Measurements from ENCODE around the gene TRHDE. TPM values are rescaled to one million over a fixed set of nuclear protein-coding genes. Genes with fewer than 3 reads are reported as not detected.

TRHDE gene
- total RNA-seq, 1 donor from 2014 or later: 34.9 TPM

GRCh38 chr12:72278894-72279293, 6.7 kb downstream of the TRHDE start:
- H3K27me3 ChIP-seq: peaks cover under 1% of the 10 kb centered on the region
- H3K4me1 ChIP-seq: no peaks in the 10 kb centered on the region
- no peak overlapping the region for H3K4me3 ChIP-seq
- no peak for TF ChIP-seq POLR2A (IDR thresholded peaks at IDR 0.05)
- no peak for TF ChIP-seq POLR2AphosphoS5 (IDR thresholded peaks at IDR 0.05; ENCODE audit: insufficient read depth in 1 of 2, low read depth in 1 of 2)
- TF ChIP-seq, protein P1, sequence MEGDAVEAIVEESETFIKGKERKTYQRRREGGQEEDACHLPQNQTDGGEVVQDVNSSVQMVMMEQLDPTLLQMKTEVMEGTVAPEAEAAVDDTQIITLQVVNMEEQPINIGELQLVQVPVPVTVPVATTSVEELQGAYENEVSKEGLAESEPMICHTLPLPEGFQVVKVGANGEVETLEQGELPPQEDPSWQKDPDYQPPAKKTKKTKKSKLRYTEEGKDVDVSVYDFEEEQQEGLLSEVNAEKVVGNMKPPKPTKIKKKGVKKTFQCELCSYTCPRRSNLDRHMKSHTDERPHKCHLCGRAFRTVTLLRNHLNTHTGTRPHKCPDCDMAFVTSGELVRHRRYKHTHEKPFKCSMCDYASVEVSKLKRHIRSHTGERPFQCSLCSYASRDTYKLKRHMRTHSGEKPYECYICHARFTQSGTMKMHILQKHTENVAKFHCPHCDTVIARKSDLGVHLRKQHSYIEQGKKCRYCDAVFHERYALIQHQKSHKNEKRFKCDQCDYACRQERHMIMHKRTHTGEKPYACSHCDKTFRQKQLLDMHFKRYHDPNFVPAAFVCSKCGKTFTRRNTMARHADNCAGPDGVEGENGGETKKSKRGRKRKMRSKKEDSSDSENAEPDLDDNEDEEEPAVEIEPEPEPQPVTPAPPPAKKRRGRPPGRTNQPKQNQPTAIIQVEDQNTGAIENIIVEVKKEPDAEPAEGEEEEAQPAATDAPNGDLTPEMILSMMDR (IDR thresholded peaks at IDR 0.05): no peak
- H3K9me3 ChIP-seq: no peaks in the 10 kb centered on the region
- no peak overlapping the region for H3K27ac ChIP-seq
- H3K36me3 ChIP-seq: no peaks in the 10 kb centered on the region
- intact Hi-C loops (cut with DNase I): no loop called here
- DNase-seq (ENCODE audit: extremely low spot score in 2 of 2): no peak

DNA sequence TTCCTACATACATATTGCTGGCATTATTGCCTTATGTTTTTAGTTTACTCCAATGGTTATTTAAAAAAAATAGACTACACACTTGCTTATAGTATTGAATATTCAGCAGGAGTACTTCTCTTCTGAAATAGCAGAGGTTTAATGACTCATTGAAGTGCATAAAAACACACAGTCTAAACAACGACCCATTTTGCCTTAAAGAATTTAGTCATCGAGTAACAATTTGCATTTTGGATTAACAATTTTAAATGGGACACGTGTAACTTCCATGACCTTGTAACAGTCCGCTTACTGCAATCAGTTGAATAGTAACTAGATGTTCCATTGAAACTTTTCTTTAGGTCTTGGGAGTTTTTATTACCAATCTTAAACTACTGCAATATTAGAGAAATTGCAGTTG, 9.0 kb downstream of the TRHDE start:
- DNase-seq (ENCODE audit: extremely low spot score in 2 of 2): no peak

GRCh38 chr12:72282721-72283120, 10.6 kb downstream of the TRHDE start:
- no peak for DNase-seq (ENCODE audit: extremely low spot score in 2 of 2)
- TF ChIP-seq, protein P1 (IDR thresholded peaks at IDR 0.05): no peak
- no peak for TF ChIP-seq POLR2A (IDR thresholded peaks at IDR 0.05)
- no peak for TF ChIP-seq POLR2AphosphoS5 (IDR thresholded peaks at IDR 0.05; ENCODE audit: insufficient read depth in 1 of 2, low read depth in 1 of 2)
- Histone ChIP-seq H3K9me3 (no peaks in the 10 kb centered on the region), H3K27me3 (no peaks in the 10 kb centered on the region), H3K4me3 (no peak overlapping the region), H3K36me3 (no peaks in the 10 kb centered on the region), H3K4me1 (no peaks in the 10 kb centered on the region), H3K27ac (no peak overlapping the region)
- intact Hi-C loops (cut with DNase I): no loop called here

More for the DNA sequence above, 9.0 kb downstream of the TRHDE start:
- Histone ChIP-seq H3K27ac (no peak overlapping the region), H3K36me3 (no peaks in the 10 kb centered on the region), H3K4me1 (no peaks in the 10 kb centered on the region), H3K4me3 (no peak overlapping the region), H3K27me3 (no peaks in the 10 kb centered on the region), H3K9me3 (no peaks in the 10 kb centered on the region)
- intact Hi-C loops (cut with DNase I): no loop called here
- TF ChIP-seq POLR2AphosphoS5 (IDR thresholded peaks at IDR 0.05; ENCODE audit: insufficient read depth in 1 of 2, low read depth in 1 of 2) (no peak), POLR2A (IDR thresholded peaks at IDR 0.05) (no peak)
- TF ChIP-seq, protein P1 (IDR thresholded peaks at IDR 0.05): no peak

GRCh38 chr12:72285861-72286260, 13.7 kb downstream of the TRHDE start:
- DNase-seq (ENCODE audit: extremely low spot score in 2 of 2): no peak
- no peaks in the 10 kb centered on the region for H3K36me3 ChIP-seq
- no peak overlapping the region for H3K27ac ChIP-seq
- no peak overlapping the region for H3K4me3 ChIP-seq
- no peaks in the 10 kb centered on the region for H3K4me1 ChIP-seq
- intact Hi-C loops (cut with DNase I): no loop called here
- H3K27me3 ChIP-seq: no peaks in the 10 kb centered on the region
- H3K9me3 ChIP-seq: no peaks in the 10 kb centered on the region
- no peak for TF ChIP-seq POLR2AphosphoS5 (IDR thresholded peaks at IDR 0.05; ENCODE audit: insufficient read depth in 1 of 2, low read depth in 1 of 2)
- no peak for TF ChIP-seq POLR2A (IDR thresholded peaks at IDR 0.05)
- TF ChIP-seq, protein P1 (IDR thresholded peaks at IDR 0.05): no peak

DNA sequence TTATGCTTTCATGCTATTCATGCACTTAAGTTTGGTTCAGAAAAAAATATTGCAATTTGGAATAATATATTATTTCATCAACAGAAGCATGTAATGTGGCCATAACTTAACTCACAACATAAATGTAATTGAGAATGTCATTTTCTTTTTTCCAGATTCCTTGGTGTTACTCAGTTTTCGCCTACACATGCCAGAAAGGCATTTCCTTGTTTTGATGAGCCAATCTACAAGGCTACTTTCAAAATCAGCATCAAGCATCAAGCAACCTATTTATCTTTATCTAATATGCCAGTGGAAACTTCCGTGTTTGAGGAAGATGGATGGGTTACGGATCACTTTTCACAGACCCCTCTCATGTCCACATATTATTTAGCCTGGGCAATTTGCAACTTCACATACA, 14.4 kb downstream of the TRHDE start:
- H3K9me3 ChIP-seq: no peaks in the 10 kb centered on the region
- no peaks in the 10 kb centered on the region for H3K27me3 ChIP-seq
- no peak overlapping the region for H3K27ac ChIP-seq
- intact Hi-C loops (cut with DNase I): no loop called here
- no peak overlapping the region for H3K4me3 ChIP-seq
- H3K4me1 ChIP-seq: no peaks in the 10 kb centered on the region
- no peak for DNase-seq (ENCODE audit: extremely low spot score in 2 of 2)
- H3K36me3 ChIP-seq: no peaks in the 10 kb centered on the region
- TF ChIP-seq POLR2AphosphoS5 (IDR thresholded peaks at IDR 0.05; ENCODE audit: insufficient read depth in 1 of 2, low read depth in 1 of 2) (no peak), POLR2A (IDR thresholded peaks at IDR 0.05) (no peak)
- TF ChIP-seq, protein P1 (IDR thresholded peaks at IDR 0.05): no peak

Measured in vagina (tissue), 2 donors.